Keratinocyte (primary cell): ENCODE data around the gene SETX. TPM values are rescaled to one million over a fixed set of nuclear protein-coding genes. Genes with fewer than 3 reads are reported as not detected.

Experiments
- DNase-seq: peaks from one replicate; pipeline ENCODE4 v3.0.0-alpha.2; 2011; ENCODE audit warnings: low read depth, missing footprints, low spot score
- FAIRE-seq: peaks from 2 replicates; lab custom pipeline; 2011; peaks lifted over from hg19 to GRCh38; lab: Jason Lieb, UNC
- H2AFZ ChIP-seq: 2 replicates; pipeline ENCODE4 v1.6.0; 2012; ENCODE audit warnings: low read length, control low read depth, inconsistent platforms; ENCODE audit not compliant: control insufficient read depth
- H3K27ac ChIP-seq: 2 replicates; pipeline ENCODE4 v1.5.1; 2011; ENCODE audit warnings: low read length; ENCODE audit not compliant: control insufficient read depth, insufficient read depth
- H3K27me3 ChIP-seq: 3 replicates; pipeline ENCODE4 v1.6.0; 2011; ENCODE audit warnings: low read length; ENCODE audit not compliant: control insufficient read depth, insufficient read depth; ENCODE audit errors: extremely low read depth
- H3K36me3 ChIP-seq, 2 experiments: 2 replicates in 1 of 2; 3 replicates in 1 of 2; pipeline ENCODE4 v1.5.1; 2011; ENCODE audit warnings: low read length in 2 of 2, mild to moderate bottlenecking in 1 of 2; ENCODE audit not compliant: control insufficient read depth in 2 of 2, insufficient read depth in 2 of 2; ENCODE audit errors: extremely low read depth in 1 of 2
- H3K4me1 ChIP-seq: 3 replicates; pipeline ENCODE4 v1.5.1; 2011; ENCODE audit warnings: low read length; ENCODE audit not compliant: control insufficient read depth, insufficient read depth; ENCODE audit errors: extremely low read depth
- H3K4me2 ChIP-seq: 3 replicates; pipeline ENCODE4 v1.6.0; 2011; ENCODE audit warnings: low read depth, low read length; ENCODE audit not compliant: control insufficient read depth, insufficient read depth; ENCODE audit errors: extremely low read depth
- H3K4me3 ChIP-seq, 3 experiments: fragments of 200-600 bp in 1 of 3; sonication (generic) in 1 of 3; 2 replicates in 2 of 3; 3 replicates in 1 of 3; pipeline ENCODE4 v1.5.1; 2011 to 2016; ENCODE audit warnings: low read length in 3 of 3, mild to moderate bottlenecking in 3 of 3, control low read depth in 2 of 3, inconsistent platforms in 1 of 3, low read depth in 1 of 3, mixed read lengths in 1 of 3, mixed run types in 1 of 3, moderate library complexity in 1 of 3; ENCODE audit not compliant: control insufficient read depth in 2 of 3, insufficient read depth in 2 of 3; ENCODE audit errors: extremely low read depth in 1 of 3
- H3K79me2 ChIP-seq: 2 replicates; pipeline ENCODE4 v1.6.0; 2012; ENCODE audit warnings: low read length; ENCODE audit not compliant: control insufficient read depth, insufficient read depth
- H3K9ac ChIP-seq: 3 replicates; pipeline ENCODE4 v1.6.0; 2011; ENCODE audit warnings: low read length; ENCODE audit not compliant: control insufficient read depth, insufficient read depth; ENCODE audit errors: extremely low read depth
- H3K9me1 ChIP-seq: 3 replicates; pipeline ENCODE4 v1.6.0; 2011; ENCODE audit warnings: low read length; ENCODE audit not compliant: control insufficient read depth, insufficient read depth; ENCODE audit errors: extremely low read depth
- H3K9me3 ChIP-seq: 2 replicates; pipeline ENCODE4 v1.5.1; 2012; ENCODE audit warnings: low read depth, low read length; ENCODE audit not compliant: control insufficient read depth
- H4K20me1 ChIP-seq: 3 replicates; pipeline ENCODE4 v1.6.0; 2011; ENCODE audit warnings: low read length; ENCODE audit not compliant: control insufficient read depth, insufficient read depth; ENCODE audit errors: extremely low read depth
- EZH2 ChIP-seq: IDR thresholded peaks from one replicate; pipeline ENCODE4 v1.6.1; 2012; ENCODE audit warnings: inconsistent platforms, mild to moderate bottlenecking, low read length, moderate library complexity
- dilution Hi-C: fragments of 300-500 bp; cut with MboI; formaldehyde crosslinking; loops from one replicate; pipeline ENCODE4 v1.7.0; 2020; ENCODE audit warnings: low sequenced_read_pairs; ENCODE audit not compliant: extremely low pct_ligation_motif_present
- polyA plus RNA-seq, 5 experiments: library from polyadenylated mRNA; depleted of rRNA in 3 of 5; stranded (reverse) in 3 of 5; stranded (forward) in 1 of 5; unstranded in 1 of 5; fragments of >200 nt; gene quantifications; 1 replicate in 1 of 5; 2 replicates in 3 of 5; 3 replicates in 1 of 5; pipeline versions ENCODE4 v1.2.1 to v1.2.3, GENCODE V29; 2011 to 2012; ENCODE audit warnings: missing spikeins in 2 of 5, low read depth in 1 of 5, low replicate concordance in 1 of 5
- TF ChIP-seq, protein P1 (sequence below), 3 experiments: IDR thresholded peaks in 1 of 3; conservative IDR thresholded peaks in 1 of 3; optimal IDR thresholded peaks in 1 of 3; 2 replicates in 2 of 3; 3 replicates in 1 of 3; pipeline versions ENCODE3 to v1.5.1; 2011; ENCODE audit warnings: low read length in 3 of 3, mild to moderate bottlenecking in 3 of 3, moderate library complexity in 2 of 3, control low read depth in 1 of 3, inconsistent platforms in 1 of 3; ENCODE audit not compliant: insufficient read depth in 2 of 3; ENCODE audit errors: extremely low read depth in 1 of 3

The SETX gene
- polyA plus RNA-seq, 1 donor (not counting 4 experiments of a cell fraction or from before 2014, with no cell fraction given): 23.8 TPM

DNA sequence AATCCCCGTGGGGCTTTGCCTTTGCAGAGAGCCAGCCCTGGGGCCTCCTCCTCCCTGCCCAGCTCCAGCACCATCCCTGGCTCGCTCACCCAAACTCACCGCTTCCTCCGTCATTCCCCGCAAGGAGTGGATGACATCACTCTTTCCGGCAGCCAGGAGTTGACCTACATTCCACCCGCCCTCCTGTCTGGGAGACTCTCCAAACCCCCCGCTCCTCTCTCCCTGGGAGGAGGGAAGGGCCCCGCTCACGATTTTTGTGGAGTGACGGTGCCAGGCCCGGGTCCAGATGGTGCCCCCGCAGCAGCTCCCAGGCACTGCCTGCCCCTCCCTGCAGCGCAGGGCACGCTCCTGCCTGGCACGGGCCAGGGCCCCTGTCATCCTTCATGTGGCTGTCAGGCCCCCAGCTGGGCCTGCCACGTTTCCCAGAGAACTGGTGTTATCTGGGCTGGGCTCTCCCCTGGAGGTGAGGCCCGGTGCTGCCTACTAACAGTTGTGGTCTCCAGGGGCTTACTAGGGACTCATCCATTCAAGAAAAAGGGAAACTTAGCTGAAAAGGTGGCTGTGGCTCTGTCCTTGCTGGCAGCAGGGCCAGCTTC is 140.7 kb downstream of the SETX start:
- H3K9ac ChIP-seq: peak overlapping the region; percentile 15
- peaks cover 8% of the 10 kb centered on the region for H3K4me1 ChIP-seq
- H3K27ac ChIP-seq: no peak overlapping the region
- no peaks in the 10 kb centered on the region for H4K20me1 ChIP-seq
- H3K27me3 ChIP-seq: no peaks in the 10 kb centered on the region
- H3K4me3 ChIP-seq: no peak overlapping the region
- peak overlapping the region; percentile 37 for H3K4me2 ChIP-seq
- H3K9me3 ChIP-seq: no peaks in the 10 kb centered on the region
- H2AFZ ChIP-seq: peak overlapping the region; percentile 23
- TF ChIP-seq, protein P1, sequence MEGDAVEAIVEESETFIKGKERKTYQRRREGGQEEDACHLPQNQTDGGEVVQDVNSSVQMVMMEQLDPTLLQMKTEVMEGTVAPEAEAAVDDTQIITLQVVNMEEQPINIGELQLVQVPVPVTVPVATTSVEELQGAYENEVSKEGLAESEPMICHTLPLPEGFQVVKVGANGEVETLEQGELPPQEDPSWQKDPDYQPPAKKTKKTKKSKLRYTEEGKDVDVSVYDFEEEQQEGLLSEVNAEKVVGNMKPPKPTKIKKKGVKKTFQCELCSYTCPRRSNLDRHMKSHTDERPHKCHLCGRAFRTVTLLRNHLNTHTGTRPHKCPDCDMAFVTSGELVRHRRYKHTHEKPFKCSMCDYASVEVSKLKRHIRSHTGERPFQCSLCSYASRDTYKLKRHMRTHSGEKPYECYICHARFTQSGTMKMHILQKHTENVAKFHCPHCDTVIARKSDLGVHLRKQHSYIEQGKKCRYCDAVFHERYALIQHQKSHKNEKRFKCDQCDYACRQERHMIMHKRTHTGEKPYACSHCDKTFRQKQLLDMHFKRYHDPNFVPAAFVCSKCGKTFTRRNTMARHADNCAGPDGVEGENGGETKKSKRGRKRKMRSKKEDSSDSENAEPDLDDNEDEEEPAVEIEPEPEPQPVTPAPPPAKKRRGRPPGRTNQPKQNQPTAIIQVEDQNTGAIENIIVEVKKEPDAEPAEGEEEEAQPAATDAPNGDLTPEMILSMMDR (optimal IDR thresholded peaks at IDR 0.05 in 1 of 3, IDR thresholded peaks at IDR 0.05 in 1 of 3, conservative IDR thresholded peaks at IDR 0.05 in 1 of 3; ENCODE audit: extremely low read depth in 1 of 3, insufficient read depth in 2 of 3, low read length in 3 of 3): no peak
- TF ChIP-seq EZH2: no peak
- dilution Hi-C loops: no loop called here
- no peaks in the 10 kb centered on the region for H3K9me1 ChIP-seq
- H3K36me3 ChIP-seq: no peaks in the 10 kb centered on the region
- H3K79me2 ChIP-seq: no peaks in the 10 kb centered on the region
- DNase-seq (peak; percentile 28), FAIRE-seq (peak; percentile 97)

DNA sequence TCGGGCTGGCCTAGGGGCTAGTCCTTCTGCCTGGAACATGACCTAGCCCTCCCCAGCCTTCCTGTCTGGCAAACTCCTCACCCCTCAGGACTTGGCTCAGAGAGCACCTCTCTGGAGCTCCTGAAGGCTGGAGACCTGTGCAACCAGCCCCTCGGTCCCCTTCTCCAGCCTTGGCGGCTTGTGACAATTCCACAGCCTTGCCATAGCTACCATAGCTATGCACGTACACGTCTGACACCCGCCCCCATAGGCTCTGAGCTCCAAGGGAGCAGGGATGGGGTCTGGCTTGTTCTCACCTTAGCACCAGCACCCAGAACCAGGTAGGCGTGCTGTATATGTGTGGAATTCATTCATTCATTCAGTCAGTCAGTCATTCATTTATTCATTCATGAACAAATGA is 143.2 kb downstream of the SETX start:
- no peak overlapping the region for H3K4me2 ChIP-seq
- dilution Hi-C loops: no loop called here
- peaks cover 8% of the 10 kb centered on the region for H3K4me1 ChIP-seq
- TF ChIP-seq, protein P1 (optimal IDR thresholded peaks at IDR 0.05 in 1 of 3, IDR thresholded peaks at IDR 0.05 in 1 of 3, conservative IDR thresholded peaks at IDR 0.05 in 1 of 3; ENCODE audit: extremely low read depth in 1 of 3, insufficient read depth in 2 of 3, low read length in 3 of 3): no peak
- no peak for TF ChIP-seq EZH2
- no peak overlapping the region for H2AFZ ChIP-seq
- H3K4me3 ChIP-seq: no peak overlapping the region
- H3K79me2 ChIP-seq: no peaks in the 10 kb centered on the region
- no peak for FAIRE-seq
- H3K9me3 ChIP-seq: no peaks in the 10 kb centered on the region
- no peak overlapping the region for H3K27ac ChIP-seq
- H4K20me1 ChIP-seq: no peaks in the 10 kb centered on the region
- no peaks in the 10 kb centered on the region for H3K9me1 ChIP-seq
- no peaks in the 10 kb centered on the region for H3K36me3 ChIP-seq
- no peaks in the 10 kb centered on the region for H3K27me3 ChIP-seq
- no peak for DNase-seq
- no peak overlapping the region for H3K9ac ChIP-seq

Other genes with a start within 250 kb of the SETX start
- gene NTNG2, start 192.9 kb downstream of the SETX start, polyA plus RNA-seq: 0.05 to 0.17 TPM (median 0.06 TPM) in 3 replicates
- gene TTF1, start 51.9 kb upstream of the SETX start, polyA plus RNA-seq: 5.3 to 7.5 TPM (median 7.2 TPM) in 3 replicates
- gene CFAP77, start 55.2 kb upstream of the SETX start, polyA plus RNA-seq: not detected in 3 replicates
- gene BARHL1, start 227.6 kb upstream of the SETX start, polyA plus RNA-seq: not detected in 3 replicates